Bronchial epithelial cell (primary cell): ENCODE results near the gene PCDHB16. TPM values are rescaled to one million over a fixed set of nuclear protein-coding genes. Genes with fewer than 3 reads are reported as not detected.
"Not testable (repeated sequence)": the region's sequence is repeated elsewhere in the genome, so short reads cannot be mapped to it uniquely, and the experiment has no call there.

Experiments used
- DNase-seq: peaks from one replicate; pipeline ENCODE4 v3.0.0-alpha.2; 2010; ENCODE audit warnings: low read depth
- FAIRE-seq: peaks from 2 replicates; lab custom pipeline; 2011; peaks lifted over from hg19 to GRCh38; lab: Jason Lieb, UNC
- H3K27me3 ChIP-seq: 2 replicates; pipeline ENCODE4 v1.5.1; 2011; ENCODE audit warnings: low read length; ENCODE audit not compliant: control insufficient read depth, insufficient read depth
- H3K36me3 ChIP-seq: 2 replicates; pipeline ENCODE4 v1.5.1; 2011; ENCODE audit warnings: low read length; ENCODE audit not compliant: control insufficient read depth, insufficient read depth
- H3K4me3 ChIP-seq: 2 replicates; pipeline ENCODE4 v1.5.1; 2011; ENCODE audit warnings: mild to moderate bottlenecking, low read depth, low read length, control low read depth
- total RNA-seq: library from RNA; depleted of rRNA; stranded (reverse); fragments of >200 nt; gene quantifications from 2 replicates; pipeline ENCODE4 v1.2.1, GENCODE V29; 2014
- TF ChIP-seq, protein P1 (sequence below): IDR thresholded peaks from 2 replicates; pipeline ENCODE4 v1.5.1; 2011; ENCODE audit warnings: mild to moderate bottlenecking, moderate library complexity, low read length, control low read depth, inconsistent platforms; ENCODE audit not compliant: insufficient read depth, severe bottlenecking

PCDHB16 gene
- total RNA-seq, 1 donor from 2014 or later = under 0.01 TPM

DNA sequence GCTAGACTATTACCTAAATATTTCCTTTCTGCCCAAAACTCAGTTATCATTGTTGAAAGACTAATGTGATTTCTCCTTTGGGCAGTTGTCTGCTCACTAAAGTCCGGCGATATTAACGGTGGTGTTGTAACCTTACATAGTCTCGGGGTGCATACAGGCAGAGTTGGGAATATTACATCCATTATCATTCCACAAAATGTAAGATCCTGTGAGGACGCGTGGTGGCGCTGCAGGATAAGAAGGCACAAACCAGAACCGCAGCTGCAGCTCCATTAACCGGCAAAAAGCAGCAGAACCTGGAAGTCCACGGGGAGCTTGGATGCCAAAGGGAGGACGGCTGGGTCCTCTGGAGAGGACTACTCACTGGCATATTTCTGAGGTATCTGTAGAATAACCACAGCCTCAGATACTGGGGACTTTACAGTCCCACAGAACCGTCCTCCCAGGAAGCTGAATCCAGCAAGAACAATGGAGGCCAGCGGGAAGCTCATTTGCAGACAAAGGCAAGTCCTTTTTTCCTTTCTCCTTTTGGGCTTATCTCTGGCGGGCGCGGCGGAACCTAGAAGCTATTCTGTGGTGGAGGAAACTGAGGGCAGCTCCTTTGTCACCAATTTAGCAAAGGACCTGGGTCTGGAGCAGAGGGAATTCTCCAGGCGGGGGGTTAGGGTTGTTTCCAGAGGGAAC lies 31.6 kb downstream of the PCDHB16 start, which contains the start of gene PCDHB13:
PCDHB13 (plus strand) TSS at position 264 of the 684 bp plus-strand sequence; CDS start at position 469, 205 bp downstream.
- not testable (repeated sequence) for H3K4me3 ChIP-seq, H3K27me3 ChIP-seq, H3K36me3 ChIP-seq, FAIRE-seq
- DNase-seq = peak; percentile 4
- TF ChIP-seq, protein P1, sequence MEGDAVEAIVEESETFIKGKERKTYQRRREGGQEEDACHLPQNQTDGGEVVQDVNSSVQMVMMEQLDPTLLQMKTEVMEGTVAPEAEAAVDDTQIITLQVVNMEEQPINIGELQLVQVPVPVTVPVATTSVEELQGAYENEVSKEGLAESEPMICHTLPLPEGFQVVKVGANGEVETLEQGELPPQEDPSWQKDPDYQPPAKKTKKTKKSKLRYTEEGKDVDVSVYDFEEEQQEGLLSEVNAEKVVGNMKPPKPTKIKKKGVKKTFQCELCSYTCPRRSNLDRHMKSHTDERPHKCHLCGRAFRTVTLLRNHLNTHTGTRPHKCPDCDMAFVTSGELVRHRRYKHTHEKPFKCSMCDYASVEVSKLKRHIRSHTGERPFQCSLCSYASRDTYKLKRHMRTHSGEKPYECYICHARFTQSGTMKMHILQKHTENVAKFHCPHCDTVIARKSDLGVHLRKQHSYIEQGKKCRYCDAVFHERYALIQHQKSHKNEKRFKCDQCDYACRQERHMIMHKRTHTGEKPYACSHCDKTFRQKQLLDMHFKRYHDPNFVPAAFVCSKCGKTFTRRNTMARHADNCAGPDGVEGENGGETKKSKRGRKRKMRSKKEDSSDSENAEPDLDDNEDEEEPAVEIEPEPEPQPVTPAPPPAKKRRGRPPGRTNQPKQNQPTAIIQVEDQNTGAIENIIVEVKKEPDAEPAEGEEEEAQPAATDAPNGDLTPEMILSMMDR = peak; percentile 8

DNA sequence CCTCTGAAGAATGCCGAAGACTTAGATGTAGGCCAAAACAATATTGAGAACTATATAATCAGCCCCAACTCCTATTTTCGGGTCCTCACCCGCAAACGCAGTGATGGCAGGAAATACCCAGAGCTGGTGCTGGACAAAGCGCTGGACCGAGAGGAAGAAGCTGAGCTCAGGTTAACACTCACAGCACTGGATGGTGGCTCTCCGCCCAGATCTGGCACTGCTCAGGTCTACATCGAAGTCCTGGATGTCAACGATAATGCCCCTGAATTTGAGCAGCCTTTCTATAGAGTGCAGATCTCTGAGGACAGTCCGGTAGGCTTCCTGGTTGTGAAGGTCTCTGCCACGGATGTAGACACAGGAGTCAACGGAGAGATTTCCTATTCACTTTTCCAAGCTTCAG lies 32.4 kb downstream of the PCDHB16 start:
- DNase-seq, FAIRE-seq, H3K36me3 ChIP-seq, H3K4me3 ChIP-seq, H3K27me3 ChIP-seq: not testable (repeated sequence)

DNA sequence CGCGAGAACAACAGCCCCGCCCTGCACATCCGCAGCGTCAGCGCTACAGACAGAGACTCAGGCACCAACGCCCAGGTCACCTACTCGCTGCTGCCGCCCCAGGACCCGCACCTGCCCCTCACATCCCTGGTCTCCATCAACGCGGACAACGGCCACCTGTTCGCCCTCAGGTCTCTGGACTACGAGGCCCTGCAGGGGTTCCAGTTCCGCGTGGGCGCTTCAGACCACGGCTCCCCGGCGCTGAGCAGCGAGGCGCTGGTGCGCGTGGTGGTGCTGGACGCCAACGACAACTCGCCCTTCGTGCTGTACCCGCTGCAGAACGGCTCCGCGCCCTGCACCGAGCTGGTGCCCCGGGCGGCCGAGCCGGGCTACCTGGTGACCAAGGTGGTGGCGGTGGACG lies 33.3 kb downstream of the PCDHB16 start:
- H3K4me3 ChIP-seq, H3K27me3 ChIP-seq, DNase-seq, FAIRE-seq, H3K36me3 ChIP-seq: not testable (repeated sequence)

DNA sequence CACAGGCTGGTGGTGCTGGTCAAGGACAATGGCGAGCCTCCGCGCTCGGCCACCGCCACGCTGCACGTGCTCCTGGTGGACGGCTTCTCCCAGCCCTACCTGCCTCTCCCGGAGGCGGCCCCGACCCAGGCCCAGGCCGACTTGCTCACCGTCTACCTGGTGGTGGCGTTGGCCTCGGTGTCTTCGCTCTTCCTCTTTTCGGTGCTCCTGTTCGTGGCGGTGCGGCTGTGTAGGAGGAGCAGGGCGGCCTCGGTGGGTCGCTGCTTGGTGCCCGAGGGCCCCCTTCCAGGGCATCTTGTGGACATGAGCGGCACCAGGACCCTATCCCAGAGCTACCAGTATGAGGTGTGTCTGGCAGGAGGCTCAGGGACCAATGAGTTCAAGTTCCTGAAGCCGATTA lies 33.8 kb downstream of the PCDHB16 start:
- DNase-seq, H3K36me3 ChIP-seq, H3K4me3 ChIP-seq, H3K27me3 ChIP-seq, FAIRE-seq: not testable (repeated sequence)

DNA sequence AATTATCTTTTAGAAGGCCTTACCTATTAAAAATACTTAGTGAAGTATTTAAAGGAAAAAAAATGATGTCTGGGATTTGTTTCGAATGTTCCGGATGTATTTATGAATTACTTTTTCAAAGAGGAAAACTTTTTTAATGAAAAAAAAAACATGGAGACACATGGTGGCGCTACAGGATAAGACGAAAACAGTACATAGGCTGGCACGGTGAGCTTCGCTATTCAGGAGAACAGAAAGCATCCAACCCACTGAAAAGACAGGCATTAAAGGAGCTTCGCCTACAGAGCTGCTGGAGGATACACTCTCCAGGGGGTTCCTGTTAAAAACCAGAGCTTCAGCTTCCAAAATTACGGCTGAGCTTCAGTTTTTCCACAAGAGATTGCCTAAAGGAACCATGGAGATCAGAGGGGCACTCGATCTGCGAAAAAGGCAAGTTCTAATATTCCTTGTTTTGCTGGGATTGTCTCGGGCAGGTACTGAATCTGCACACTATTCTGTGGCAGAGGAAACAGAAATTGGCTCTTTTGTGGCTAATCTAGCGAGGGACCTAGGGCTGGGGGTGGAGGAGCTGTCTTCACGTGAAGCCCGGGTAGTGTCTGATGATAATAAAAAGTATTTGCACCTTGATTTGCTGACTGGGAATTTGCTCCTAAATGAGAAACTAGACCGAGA lies 41.1 kb downstream of the PCDHB16 start, which contains the start of gene PCDHB14:
PCDHB14 (plus strand) TSS at position 232 of the 672 bp plus-strand sequence; CDS start at position 395, 163 bp downstream.
- TF ChIP-seq, protein P1 = no peak
- FAIRE-seq = no peak
- Histone ChIP-seq H3K4me3 (peak within 1 kb of the TSS; percentile 8), H3K27me3 (no peaks in the 10 kb centered on the region), H3K36me3 (no peaks in the 10 kb centered on the region)
- DNase-seq = peak; percentile 13

DNA sequence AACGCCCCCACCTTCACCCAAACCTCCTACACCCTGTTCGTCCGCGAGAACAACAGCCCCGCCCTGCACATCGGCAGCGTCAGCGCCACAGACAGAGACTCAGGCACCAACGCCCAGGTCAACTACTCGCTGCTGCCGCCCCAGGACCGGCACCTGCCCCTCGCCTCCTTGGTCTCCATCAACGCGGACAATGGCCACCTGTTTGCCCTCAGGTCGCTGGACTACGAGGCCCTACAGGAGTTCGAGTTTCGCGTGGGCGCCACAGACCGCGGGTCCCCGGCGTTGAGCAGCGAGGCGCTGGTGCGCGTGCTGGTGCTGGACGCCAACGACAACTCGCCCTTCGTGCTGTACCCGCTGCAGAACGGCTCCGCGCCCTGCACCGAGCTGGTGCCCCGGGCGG lies 42.7 kb downstream of the PCDHB16 start:
- H3K36me3 ChIP-seq, H3K27me3 ChIP-seq, DNase-seq, FAIRE-seq, H3K4me3 ChIP-seq: not testable (repeated sequence)

DNA sequence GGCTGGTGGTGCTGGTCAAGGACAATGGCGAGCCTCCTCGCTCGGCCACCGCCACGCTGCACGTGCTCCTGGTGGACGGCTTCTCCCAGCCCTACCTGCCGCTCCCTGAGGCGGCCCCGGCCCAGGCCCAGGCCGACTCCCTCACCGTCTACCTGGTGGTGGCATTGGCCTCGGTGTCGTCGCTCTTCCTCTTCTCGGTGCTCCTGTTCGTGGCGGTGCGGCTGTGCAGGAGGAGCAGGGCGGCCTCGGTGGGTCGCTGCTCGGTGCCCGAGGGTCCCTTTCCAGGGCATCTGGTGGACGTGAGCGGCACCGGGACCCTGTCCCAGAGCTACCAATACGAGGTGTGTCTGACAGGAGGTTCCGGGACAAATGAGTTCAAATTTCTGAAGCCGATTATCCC lies 43.2 kb downstream of the PCDHB16 start:
- H3K36me3 ChIP-seq, FAIRE-seq, H3K27me3 ChIP-seq, DNase-seq, H3K4me3 ChIP-seq: not testable (repeated sequence)

DNA sequence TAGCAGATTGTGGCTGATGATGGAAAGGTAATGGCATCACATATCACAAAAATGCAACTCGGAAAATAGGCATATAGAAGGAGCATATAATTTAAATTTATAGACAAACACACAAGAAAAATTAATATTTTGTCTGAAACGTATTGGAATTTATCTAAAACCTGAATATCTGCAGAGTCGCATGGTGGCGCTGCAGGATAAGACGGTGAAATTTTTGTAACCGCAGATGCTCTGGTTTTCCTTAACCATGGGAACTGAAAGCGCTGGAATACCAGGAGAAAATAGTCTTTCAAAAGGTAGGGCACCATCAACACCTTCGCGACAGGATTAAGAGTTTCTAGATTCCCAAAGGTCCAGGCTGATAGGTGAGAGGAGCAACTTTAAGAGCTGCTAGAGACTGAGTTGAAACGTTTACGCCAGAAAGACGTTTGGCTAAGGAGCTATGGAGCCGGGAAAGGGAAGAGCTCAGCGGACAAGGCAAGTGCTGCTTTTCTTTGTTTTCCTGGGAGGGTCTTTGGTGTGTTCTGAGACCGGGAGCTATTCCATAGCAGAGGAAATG lies 52.0 kb downstream of the PCDHB16 start:
- no peaks in the 10 kb centered on the region for H3K27me3 ChIP-seq
- no peaks in the 10 kb centered on the region for H3K36me3 ChIP-seq
- H3K4me3 ChIP-seq = no peak overlapping the region
- no peak for FAIRE-seq
- TF ChIP-seq, protein P1 = no peak
- no peak for DNase-seq
